Brain microvascular endothelial cell (primary cell): ENCODE measurements around the gene ZNF608.

ENCODE experiments used
- DNase-seq: peaks from one replicate; pipeline ENCODE4 v3.0.0-alpha.2; 2020
- H3K27ac ChIP-seq: fragments of 250-450 bp; sonication (Bioruptor Pico); 2 replicates; pipeline ENCODE4 v1.5.1; 2020; ENCODE audit warnings: mild to moderate bottlenecking, moderate library complexity
- H3K27me3 ChIP-seq: fragments of 250-450 bp; sonication (Bioruptor Pico); replicated peaks from 2 replicates; pipeline ENCODE4 v1.5.1; 2020; ENCODE audit warnings: mild to moderate bottlenecking
- H3K36me3 ChIP-seq: fragments of 250-450 bp; sonication (Bioruptor Pico); replicated peaks from 2 replicates; pipeline ENCODE4 v1.5.1; 2020; ENCODE audit warnings: mild to moderate bottlenecking
- H3K4me3 ChIP-seq: 2 replicates; pipeline ENCODE4 v1.5.1; 2011; ENCODE audit warnings: low read depth, mild to moderate bottlenecking, control low read depth, low read length, moderate library complexity
- CTCF ChIP-seq: IDR thresholded peaks from 2 replicates; pipeline ENCODE4 v1.5.1; 2011; ENCODE audit warnings: low read depth, mild to moderate bottlenecking, moderate library complexity, low read length, control low read depth, inconsistent platforms; ENCODE audit errors: missing control alignments
- in situ Hi-C: cut with HindIII; loops from 2 replicates; pipeline ENCODE4 v1.10.0; 2017; ENCODE audit warnings: low sequenced_read_pairs, low pct_ligation_motif_present

The ZNF608 gene

GRCh38 chr5:124745928-124746915 lies at the start of gene ZNF608:
Gene ZNF608, minus strand, starts transcription at chr5:124746639. Its CDS starts 1,650 bp downstream, at chr5:124744989.
- peak within 1 kb of the TSS; percentile 85 for H3K27ac ChIP-seq
- H3K4me3 ChIP-seq: peak within 1 kb of the TSS; percentile 84
- no peaks in the 10 kb centered on the region for H3K36me3 ChIP-seq
- no peaks in the 10 kb centered on the region for H3K27me3 ChIP-seq
- DNase-seq: peak; percentile 75
- in situ Hi-C loops: no loop called here
- no peak for TF ChIP-seq CTCF

DNA sequence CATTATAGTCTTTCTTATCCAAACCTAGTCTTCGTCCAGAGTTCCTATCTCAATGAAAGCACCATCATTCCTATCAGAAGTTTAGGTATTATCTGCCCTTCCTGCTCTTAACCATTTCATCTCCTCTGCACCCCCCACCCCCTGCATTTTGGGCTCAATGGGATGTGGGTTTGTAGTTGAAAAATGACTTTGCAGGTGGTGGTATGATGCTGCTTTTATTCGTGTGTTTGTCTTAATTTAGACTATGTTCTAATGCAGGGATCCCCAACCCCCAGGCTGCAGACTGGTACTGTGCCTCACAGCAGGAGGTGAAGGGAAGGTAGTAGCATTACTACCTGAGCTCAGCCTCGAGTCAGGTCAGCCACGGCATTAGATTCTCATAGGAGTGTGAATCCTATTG lies 49.4 kb upstream of the ZNF608 start:
- DNase-seq: no peak
- no peaks in the 10 kb centered on the region for H3K27me3 ChIP-seq
- in situ Hi-C loops: no loop called here
- no peaks in the 10 kb centered on the region for H3K36me3 ChIP-seq
- no peak for TF ChIP-seq CTCF
- no peak overlapping the region for H3K27ac ChIP-seq
- no peak overlapping the region for H3K4me3 ChIP-seq

DNA sequence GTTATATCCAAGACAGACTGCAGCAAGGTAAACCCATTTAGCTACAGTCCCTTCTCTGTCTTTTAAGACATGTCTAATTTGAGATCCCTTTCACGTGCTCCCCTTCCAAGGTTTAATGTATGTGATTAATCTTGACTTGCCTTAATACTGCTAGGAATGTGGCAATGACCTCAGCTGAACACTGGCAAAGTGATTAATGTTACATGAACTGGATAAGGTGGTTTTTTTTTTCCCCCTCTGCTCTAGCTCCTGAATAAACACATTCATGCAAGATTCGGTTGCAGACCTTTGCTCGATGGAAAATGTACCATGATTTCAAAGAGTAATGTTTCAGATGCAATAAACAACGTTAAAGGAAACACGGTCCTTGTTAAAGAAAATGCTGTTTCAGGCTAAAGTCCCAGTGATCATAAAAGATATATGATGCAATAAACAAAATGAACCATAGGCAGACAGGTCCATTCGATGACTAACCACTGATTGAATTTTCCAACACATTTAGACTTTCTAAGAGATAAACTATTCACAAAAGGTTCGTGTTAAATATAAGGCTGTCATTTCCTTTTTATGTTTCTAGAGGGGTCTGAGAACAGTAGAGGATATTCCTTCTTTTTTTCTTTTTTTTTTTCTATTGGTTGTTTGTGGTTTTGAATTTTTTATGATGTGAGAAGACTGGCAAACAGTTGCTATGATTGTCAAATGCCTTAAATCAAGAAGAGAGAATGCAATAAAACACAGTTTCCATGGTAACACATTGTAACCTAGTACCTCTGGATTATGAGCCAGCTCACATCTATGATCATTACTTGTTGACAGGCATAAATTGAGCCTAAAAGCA lies 44.7 kb upstream of the ZNF608 start:
- DNase-seq: no peak
- no peak overlapping the region for H3K4me3 ChIP-seq
- TF ChIP-seq CTCF: no peak
- in situ Hi-C loops: no loop called here
- no peaks in the 10 kb centered on the region for H3K36me3 ChIP-seq
- no peak overlapping the region for H3K27ac ChIP-seq
- H3K27me3 ChIP-seq: no peaks in the 10 kb centered on the region

GRCh38 chr5:124790301-124790894 lies 44.0 kb upstream of the ZNF608 start:
- in situ Hi-C loops: no loop called here
- no peak overlapping the region for H3K27ac ChIP-seq

More at GRCh38 chr5:124790301-124790894, 44.0 kb upstream of the ZNF608 start:
- H3K27me3 ChIP-seq: no peaks in the 10 kb centered on the region
- H3K4me3 ChIP-seq: no peak overlapping the region
- H3K36me3 ChIP-seq: no peaks in the 10 kb centered on the region
- TF ChIP-seq CTCF: no peak
- DNase-seq: peak; percentile 43
